GM21786 (cell line): ENCODE results near the gene ST7L.
"Not testable (repeated sequence)": the region's sequence is repeated elsewhere in the genome, so short reads cannot be mapped to it uniquely, and the experiment has no call there.

Source experiments
- ATAC-seq: cut with Tn5 transposase; IDR thresholded peaks from one replicate; pipeline ENCODE4 v1.9.1; 2021; ENCODE audit not compliant: unreplicated experiment

The ST7L gene

GRCh38 chr1:112496290-112496689 is 122.7 kb downstream of the ST7L start:
- ATAC-seq: no peak

GRCh38 chr1:112493351-112493750 is 125.6 kb downstream of the ST7L start:
- no peak for ATAC-seq

- ATAC-seq: no peak
These were observed 126.9 kb downstream of the ST7L start for GRCh38 chr1:112492076-112492475.

GRCh38 chr1:112488141-112488540 is 130.8 kb downstream of the ST7L start:
- ATAC-seq: no peak

- not testable (repeated sequence) for ATAC-seq
These were observed 131.3 kb downstream of the ST7L start for GRCh38 chr1:112487686-112488085.

GRCh38 chr1:112486063-112486462 is 132.9 kb downstream of the ST7L start:
- ATAC-seq: not testable (repeated sequence)

- ATAC-seq: no peak
These were observed 140.6 kb downstream of the ST7L start for GRCh38 chr1:112478314-112478713.

- ATAC-seq: no peak
These were observed 141.4 kb downstream of the ST7L start for GRCh38 chr1:112477550-112477949.
